Parietal lobe (tissue), 2 donors: ENCODE measurements around the gene LTB4R. TPM values are rescaled to one million over a fixed set of nuclear protein-coding genes. Genes with fewer than 3 reads are reported as not detected.

ENCODE experiments used
- small RNA-seq: library from RNA; depleted of rRNA; stranded (forward); fragments of <200 nt; gene quantifications from one replicate; pipeline ENCODE3, GENCODE V24; 2014; ENCODE audit warnings: low replicate concordance
- total RNA-seq: library from RNA; depleted of rRNA; stranded (reverse); fragments of >200 nt; gene quantifications from one replicate; pipeline ENCODE4 v1.2.3, GENCODE V29; 2014

LTB4R gene, protein sequence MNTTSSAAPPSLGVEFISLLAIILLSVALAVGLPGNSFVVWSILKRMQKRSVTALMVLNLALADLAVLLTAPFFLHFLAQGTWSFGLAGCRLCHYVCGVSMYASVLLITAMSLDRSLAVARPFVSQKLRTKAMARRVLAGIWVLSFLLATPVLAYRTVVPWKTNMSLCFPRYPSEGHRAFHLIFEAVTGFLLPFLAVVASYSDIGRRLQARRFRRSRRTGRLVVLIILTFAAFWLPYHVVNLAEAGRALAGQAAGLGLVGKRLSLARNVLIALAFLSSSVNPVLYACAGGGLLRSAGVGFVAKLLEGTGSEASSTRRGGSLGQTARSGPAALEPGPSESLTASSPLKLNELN
- 1.6 TPM for total RNA-seq

GRCh38 chr14:24310646-24311604, at the start of gene LTB4R:
LTB4R (plus strand) TSS chr14:24311502; CDS start chr14:24315652, 4,150 bp downstream.

GRCh38 chr14:24262821-24263733, 48.2 kb upstream of the LTB4R start, which contains the start of gene TGM1:
TGM1 (minus strand) TSS chr14:24263177; CDS start chr14:24262352, 825 bp downstream.

GRCh38 chr14:24271134-24271833, 40.0 kb upstream of the LTB4R start, which contains the start of gene RABGGTA:
RABGGTA (minus strand) TSS chr14:24271597; CDS start chr14:24271115, 482 bp downstream.

DNA sequence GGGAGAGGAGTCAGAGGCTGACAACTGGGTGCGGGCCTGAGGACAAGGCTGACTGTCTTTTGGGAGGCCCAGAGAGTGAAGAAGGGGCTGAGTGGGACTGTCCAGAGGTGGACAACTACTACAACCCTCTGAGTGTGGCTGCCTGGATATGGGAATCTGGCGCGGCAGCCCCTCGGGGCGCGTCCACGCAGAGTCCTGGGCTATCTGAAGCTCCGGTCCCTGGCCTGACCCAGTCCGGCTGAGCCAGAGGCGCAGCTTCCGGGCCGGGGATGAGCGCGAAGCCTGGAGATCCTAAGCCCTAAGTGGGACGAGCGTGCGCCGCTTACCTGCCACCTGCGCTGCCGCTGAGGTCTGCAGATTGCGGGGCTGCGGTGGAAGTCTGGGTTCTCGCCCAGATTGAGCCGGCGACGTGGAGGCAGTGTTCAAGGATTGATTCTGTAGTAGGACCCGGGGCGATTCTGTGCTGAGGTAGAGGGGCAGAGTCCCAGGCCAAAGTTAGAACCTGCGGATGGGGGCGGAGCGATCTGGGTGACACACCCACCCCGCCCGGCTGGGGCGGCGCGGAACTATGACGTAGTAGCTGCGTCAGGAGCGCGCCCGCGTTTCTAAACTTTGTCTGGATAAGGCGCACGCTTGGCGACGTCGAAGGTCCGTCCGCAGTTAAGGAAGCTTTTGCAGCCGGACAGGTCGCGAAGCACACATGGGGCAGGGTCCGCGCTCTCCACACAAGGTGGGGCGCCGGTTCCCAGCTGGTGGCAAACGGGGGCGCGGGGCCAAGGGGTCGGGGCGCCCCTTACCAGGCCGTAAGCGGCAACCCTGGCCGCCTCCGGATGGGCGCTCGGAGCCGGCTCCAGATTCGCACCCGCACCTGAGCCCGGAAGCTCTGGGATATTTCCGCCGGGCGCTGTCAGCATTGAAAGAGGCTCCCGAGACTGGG, 11.8 kb upstream of the LTB4R start, which contains the start of the genes DHRS1 and NOP9:
Gene DHRS1, minus strand, starts transcription at position 526 of the 937 bp plus-strand sequence. CDS start 674 bp downstream, outside the sequence.
Gene NOP9, plus strand, starts transcription at position 596 of the 937 bp plus-strand sequence. Its CDS starts 105 bp downstream, at position 701.

DNA sequence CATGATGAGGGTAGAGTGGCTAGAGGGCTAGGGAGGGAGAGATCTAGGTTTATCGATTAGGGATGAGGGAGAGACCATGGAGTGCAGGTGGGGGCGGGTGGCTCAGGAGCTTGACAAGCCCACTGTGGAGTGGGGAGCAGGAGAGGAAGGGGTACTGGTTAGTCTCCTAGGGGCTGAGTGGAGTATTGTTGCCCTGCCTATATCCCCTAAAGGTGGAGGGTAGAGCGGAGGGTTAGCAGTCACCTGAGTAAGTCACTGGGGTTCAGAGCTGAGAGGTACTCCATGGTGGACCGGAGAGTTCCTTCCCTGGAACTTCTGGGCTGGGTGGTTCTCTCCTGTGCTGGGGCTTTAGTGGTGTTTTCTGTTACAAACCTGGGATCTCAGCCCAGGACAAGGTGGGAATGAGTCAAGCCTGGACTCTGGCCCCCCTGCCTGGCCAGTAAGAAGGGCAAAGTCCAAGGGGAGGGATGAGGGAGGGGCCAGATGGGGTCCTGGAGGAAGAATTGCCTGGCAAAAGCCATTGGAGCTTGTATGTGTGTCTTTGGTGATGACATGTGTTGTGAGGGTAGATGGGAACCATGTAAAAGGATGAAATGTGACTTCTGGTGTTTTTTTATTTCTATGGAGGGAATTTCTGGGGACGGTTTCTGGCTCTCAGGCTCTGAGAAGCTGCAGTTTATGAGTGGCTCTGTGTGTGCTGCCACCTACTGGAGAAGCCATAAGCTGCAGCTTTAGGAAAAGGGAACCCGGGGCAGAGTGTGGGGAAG, 3.5 kb upstream of the LTB4R start, which contains the start of gene CIDEB:
Gene CIDEB, minus strand, starts transcription at position 403 of the 767 bp plus-strand sequence. Its CDS starts 119 bp downstream, at position 284.

DNA sequence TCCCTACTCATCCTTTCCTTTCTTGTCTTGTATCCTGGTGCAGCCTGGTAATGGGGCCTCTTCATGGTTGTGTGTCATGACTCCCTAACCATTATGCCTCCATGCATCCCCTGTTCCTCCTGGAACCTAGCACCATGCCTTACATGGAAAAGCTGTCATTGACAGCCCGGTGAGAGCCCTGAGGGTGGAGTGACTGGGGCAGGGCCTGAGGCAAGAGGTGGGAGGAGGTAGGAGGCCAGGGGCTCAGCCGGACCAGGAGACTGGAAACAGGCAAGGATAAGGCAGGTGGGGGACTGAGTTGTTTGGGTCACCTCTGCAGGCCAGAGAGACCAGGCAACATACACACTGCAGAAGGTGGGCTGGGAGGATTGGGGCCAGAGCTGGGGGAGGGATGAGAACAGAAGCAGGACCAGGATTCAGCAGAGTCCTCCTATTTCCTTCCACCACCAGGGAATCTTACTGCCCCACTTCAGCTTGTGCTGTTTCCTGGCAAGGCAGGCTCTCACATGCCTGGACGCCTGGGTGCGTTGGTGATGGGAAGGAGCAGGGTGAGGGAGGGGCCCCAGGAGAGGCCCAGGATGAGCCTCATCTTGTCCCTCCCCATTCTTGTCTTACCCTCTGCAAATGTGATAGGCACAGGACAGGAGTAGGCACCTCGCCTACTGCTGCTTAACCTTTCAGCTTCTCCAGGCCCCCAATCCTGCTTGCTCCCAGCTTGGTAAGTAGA, 1.6 kb upstream of the LTB4R start, which contains the start of gene LTB4R2:
Gene LTB4R2, plus strand, starts transcription at position 603 of the 727 bp plus-strand sequence. CDS start 525 bp downstream, outside the sequence.

GRCh38 chr14:24334431-24335291, 23.4 kb downstream of the LTB4R start, which contains the start of gene ADCY4:
ADCY4 (minus strand) TSS chr14:24335071; CDS start chr14:24334652, 419 bp downstream.

DNA sequence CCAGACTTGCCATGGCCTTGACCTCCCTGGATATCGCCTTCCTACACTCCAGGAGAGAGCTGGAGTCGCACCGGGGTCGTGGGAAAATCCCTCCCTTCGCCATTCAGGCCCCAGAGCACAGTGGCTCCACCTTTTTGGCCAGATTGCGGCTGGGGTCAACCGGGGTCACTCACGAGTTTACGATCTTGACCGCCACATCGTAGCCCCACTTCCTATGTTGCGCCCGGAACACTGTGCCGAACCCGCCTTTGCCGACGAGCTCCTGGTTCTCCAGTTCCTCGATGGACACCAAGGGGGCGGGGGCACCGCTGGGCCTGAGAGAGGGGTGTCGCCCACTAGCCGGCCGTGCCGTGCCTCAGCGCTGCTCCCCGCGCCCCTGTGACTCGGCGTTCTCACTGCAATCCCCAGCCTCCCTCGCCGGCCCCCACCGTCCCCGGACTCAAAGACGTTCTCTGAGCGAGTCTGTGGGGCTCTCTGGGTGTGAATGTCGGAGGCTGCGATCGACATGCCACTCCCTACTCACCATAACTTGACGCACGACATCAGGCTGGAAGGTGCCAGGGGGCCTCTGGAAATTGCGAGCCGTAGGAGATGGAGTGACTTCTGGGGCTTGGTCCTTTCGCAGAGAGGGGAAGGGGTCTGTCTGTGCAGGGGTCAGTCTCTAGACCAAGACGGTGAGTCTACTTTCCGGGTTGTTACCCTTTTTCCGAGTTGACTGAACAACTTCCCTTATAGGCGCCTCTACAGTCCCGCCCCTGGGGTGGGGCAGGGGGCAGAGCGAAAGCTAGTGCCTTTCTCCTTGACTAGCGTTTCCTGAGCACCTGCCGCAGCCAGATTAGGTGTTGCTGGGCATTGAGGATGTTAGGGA, 28.2 kb downstream of the LTB4R start, which contains the start of gene RIPK3:
Gene RIPK3, minus strand, starts transcription at position 708 of the 868 bp plus-strand sequence. Its CDS starts 165 bp downstream, at position 543.

Small RNA genes within 50 kb of the gene (small RNA-seq; reads per million reads assigned to genes)
- gene RF00026 = not detected

Other genes starting within 250 kb of the LTB4R start
- gene CPNE6, start 239.9 kb upstream of the LTB4R start, total RNA-seq = 27.2 TPM
- gene PCK2, start 217.2 kb upstream of the LTB4R start, total RNA-seq = 2.2 TPM
- gene DCAF11, start 196.7 kb upstream of the LTB4R start, total RNA-seq = 64.2 TPM
- 2.2 TPM for gene NRL, start 196.6 kb upstream of the LTB4R start, total RNA-seq
- 0.94 TPM for gene FITM1, start 180.8 kb upstream of the LTB4R start, total RNA-seq
- 23.2 TPM for gene PSME1, start 175.3 kb upstream of the LTB4R start, total RNA-seq
- 10.0 TPM for gene EMC9, start 169.9 kb upstream of the LTB4R start, total RNA-seq
- gene PSME2, start 164.9 kb upstream of the LTB4R start, total RNA-seq = 22.2 TPM
- 38.5 TPM for gene RNF31, start 164.0 kb upstream of the LTB4R start, total RNA-seq
- 17.5 TPM for gene IRF9, start 150.2 kb upstream of the LTB4R start, total RNA-seq
- 33.8 TPM for gene REC8, start 139.4 kb upstream of the LTB4R start, total RNA-seq
- 18.2 TPM for gene IPO4, start 122.7 kb upstream of the LTB4R start, total RNA-seq
- 20.7 TPM for gene TM9SF1, start 116.1 kb upstream of the LTB4R start, total RNA-seq
- gene TSSK4, start 105.8 kb upstream of the LTB4R start, total RNA-seq = not detected
- 35.1 TPM for gene CHMP4A, start 98.0 kb upstream of the LTB4R start, total RNA-seq
- gene MDP1, start 95.4 kb upstream of the LTB4R start, total RNA-seq = 25.0 TPM
- 62.3 TPM for gene NEDD8, start 79.1 kb upstream of the LTB4R start, total RNA-seq
- gene GMPR2, start 78.6 kb upstream of the LTB4R start, total RNA-seq = 34.7 TPM
- 51.3 TPM for gene TINF2, start 68.9 kb upstream of the LTB4R start, total RNA-seq
- 4.4 TPM for gene TGM1, start 48.3 kb upstream of the LTB4R start, total RNA-seq
- 30.7 TPM for gene RABGGTA, start 39.9 kb upstream of the LTB4R start, total RNA-seq
- 13.8 TPM for gene DHRS1, start 11.7 kb upstream of the LTB4R start, total RNA-seq
- gene NOP9, start 11.7 kb upstream of the LTB4R start, total RNA-seq = 25.4 TPM
- gene CIDEB, start 3.5 kb upstream of the LTB4R start, total RNA-seq = 5.6 TPM
- 2.2 TPM for gene LTB4R2, start 1.4 kb upstream of the LTB4R start, total RNA-seq
- 3.1 TPM for gene ADCY4, start 23.6 kb downstream of the LTB4R start, total RNA-seq
- gene RIPK3, start 28.5 kb downstream of the LTB4R start, total RNA-seq = not detected
- gene NFATC4, start 56.7 kb downstream of the LTB4R start, total RNA-seq = 4.4 TPM
- gene NYNRIN, start 87.5 kb downstream of the LTB4R start, total RNA-seq = 34.7 TPM
- not detected for gene CBLN3, start 118.2 kb downstream of the LTB4R start, total RNA-seq
- 22.5 TPM for gene KHNYN, start 118.5 kb downstream of the LTB4R start, total RNA-seq
- 24.7 TPM for gene SDR39U1, start 131.3 kb downstream of the LTB4R start, total RNA-seq
- gene CMA1, start 196.8 kb downstream of the LTB4R start, total RNA-seq = not detected